Measurements from ENCODE around the gene PRCP.

GRCh38 chr11:82792822-82793569 is 107.2 kb downstream of the PRCP start:
- TF ChIP-seq CTCF (IDR thresholded peaks at IDR 0.05) (no peak), POLR2A (IDR thresholded peaks at IDR 0.05) (no peak)

Measured in Peyer's patch (tissue), 4 donors.